NT2/D1 (cell line): ENCODE data around the gene PHIP.

Experiments used
- SUZ12 ChIP-seq: IDR thresholded peaks from 2 replicates; pipeline ENCODE4 v1.6.1; 2011; ENCODE audit not compliant: insufficient read length, insufficient read depth; ENCODE audit errors: extremely low read depth
- YY1 ChIP-seq: IDR thresholded peaks from 2 replicates; pipeline ENCODE4 v1.6.1; 2011; ENCODE audit not compliant: insufficient read length, insufficient read depth
- ZNF274 ChIP-seq: IDR thresholded peaks from 2 replicates; pipeline ENCODE4 v1.6.1; 2011; ENCODE audit warnings: mild to moderate bottlenecking, low read depth, low read length

GRCh38 chr6:78948785-78949184 is 129.3 kb downstream of the PHIP start:
- no peak for TF ChIP-seq YY1
- TF ChIP-seq ZNF274: no peak
- no peak for TF ChIP-seq SUZ12
